IMR-90 (cell line): ENCODE data around the gene ACSM6. TPM values are rescaled to one million over a fixed set of nuclear protein-coding genes. Genes with fewer than 3 reads are reported as not detected.

Experiments used
- ATAC-seq: fragments of 200-7000 bp; cut with Tn5 transposase; 2 replicates; pipeline ENCODE4 v1.9.1; 2020; ENCODE audit warnings: low read depth, mild to moderate bottlenecking, moderate library complexity
- BruUV-seq: library from RNA; stranded (reverse); fragments of 400-500 nt; replicated peaks from 2 replicates; lab custom pipeline; 2021; lab: Mats Ljungman, UMichigan
- CTCF ChIA-PET: fragments of 300-600 bp; formaldehyde crosslinking; extraction: SDS; loops from one replicate; lab custom pipeline; 2021; ENCODE audit warnings: antibody characterized with exemption; lab: Yijun Ruan, JAX
- POLR2A ChIA-PET: fragments of 300-600 bp; sonication (Branson Sonifier 250); formaldehyde crosslinking; loops from one replicate; lab custom pipeline; 2022; ENCODE audit warnings: antibody characterized with exemption; ENCODE audit not compliant: unreplicated experiment; lab: Charles Lee
- DNase-seq: peaks from one replicate; pipeline ENCODE4 v3.0.0; 2013
- H2AFZ ChIP-seq: replicated peaks from 2 replicates; pipeline ENCODE3; 2013; ENCODE audit warnings: low read length, mild to moderate bottlenecking; ENCODE audit not compliant: poor library complexity
- H2AK5ac ChIP-seq: 2 replicates; pipeline ENCODE4 v1.6.1; 2013; ENCODE audit warnings: low read depth, low read length, inconsistent platforms
- H2AK9ac ChIP-seq: replicated peaks from 2 replicates; pipeline ENCODE3; 2013; ENCODE audit warnings: mild to moderate bottlenecking, low read depth, low read length, moderate library complexity; ENCODE audit not compliant: poor library complexity
- H2BK120ac ChIP-seq: 2 replicates; pipeline ENCODE4 v1.6.1; 2013; ENCODE audit warnings: low read depth, low read length, inconsistent platforms
- H2BK15ac ChIP-seq: 3 replicates; pipeline ENCODE4 v1.6.1; 2013; ENCODE audit warnings: low read depth, low read length, inconsistent platforms
- H2BK20ac ChIP-seq: 2 replicates; pipeline ENCODE4 v1.6.1; 2013; ENCODE audit warnings: low read depth, mild to moderate bottlenecking, inconsistent platforms, low read length, moderate library complexity
- H2BK5ac ChIP-seq: 2 replicates; pipeline ENCODE4 v1.6.1; 2013; ENCODE audit warnings: mild to moderate bottlenecking, low read depth, low read length, inconsistent platforms; ENCODE audit not compliant: poor library complexity, severe bottlenecking
- H3K14ac ChIP-seq: replicated peaks from 2 replicates; pipeline ENCODE4 v1.6.1; 2013; ENCODE audit warnings: low read depth, low read length, inconsistent platforms
- H3K18ac ChIP-seq: 2 replicates; pipeline ENCODE4 v1.6.1; 2013; ENCODE audit warnings: low read depth, low read length, control low read depth
- H3K23ac ChIP-seq: 2 replicates; pipeline ENCODE4 v1.6.1; 2013; ENCODE audit warnings: low read depth, low read length, inconsistent platforms
- H3K27ac ChIP-seq: 2 replicates; pipeline ENCODE4 v1.5.1; 2013; ENCODE audit warnings: mild to moderate bottlenecking, control low read depth, low read length; ENCODE audit not compliant: insufficient read depth
- H3K27me3 ChIP-seq: 2 replicates; pipeline ENCODE4 v1.6.1; 2013; ENCODE audit warnings: low read length; ENCODE audit not compliant: control insufficient read depth, insufficient read depth
- H3K36me3 ChIP-seq: 2 replicates; pipeline ENCODE4 v1.6.1; 2013; ENCODE audit warnings: low read length, mixed read lengths; ENCODE audit not compliant: control insufficient read depth, insufficient read depth
- H3K4ac ChIP-seq: 2 replicates; pipeline ENCODE4 v1.6.1; 2013; ENCODE audit warnings: low read depth, low read length, inconsistent platforms
- H3K4me1 ChIP-seq: 2 replicates; pipeline ENCODE4 v1.6.1; 2013; ENCODE audit warnings: low read length, mixed read lengths; ENCODE audit not compliant: control insufficient read depth, insufficient read depth
- H3K4me2 ChIP-seq: 2 replicates; pipeline ENCODE4 v1.6.1; 2013; ENCODE audit warnings: low read depth, mild to moderate bottlenecking, control low read depth, low read length, moderate library complexity
- H3K4me3 ChIP-seq: 2 replicates; pipeline ENCODE4 v1.5.1; 2013; ENCODE audit warnings: low read depth, mild to moderate bottlenecking, control low read depth, low read length, moderate library complexity; ENCODE audit not compliant: insufficient read depth
- H3K56ac ChIP-seq: 2 replicates; pipeline ENCODE4 v1.6.1; 2013; ENCODE audit warnings: low read length, inconsistent platforms; ENCODE audit not compliant: insufficient read depth; ENCODE audit errors: extremely low read depth
- H3K79me1 ChIP-seq, 2 experiments: 2 replicates each; pipeline ENCODE4 v1.6.1; 2013; ENCODE audit warnings: low read length in 2 of 2, inconsistent platforms in 1 of 2, low read depth in 1 of 2
- H3K9ac ChIP-seq: 2 replicates; pipeline ENCODE4 v1.6.1; 2013; ENCODE audit warnings: low read depth, low read length, control low read depth
- H3K9me1 ChIP-seq: 2 replicates; pipeline ENCODE4 v1.6.1; 2013; ENCODE audit warnings: low read length, inconsistent platforms; ENCODE audit not compliant: insufficient read depth
- H3K9me3 ChIP-seq: 2 replicates; pipeline ENCODE4 v1.6.1; 2013; ENCODE audit warnings: low read length; ENCODE audit not compliant: control insufficient read depth, insufficient read depth
- H4K20me1 ChIP-seq: 2 replicates; pipeline ENCODE4 v1.6.1; 2013; ENCODE audit warnings: low read length, inconsistent platforms; ENCODE audit not compliant: insufficient read depth
- H4K5ac ChIP-seq: 2 replicates; pipeline ENCODE4 v1.6.1; 2013; ENCODE audit warnings: mild to moderate bottlenecking, low read depth, low read length, control low read depth
- H4K8ac ChIP-seq, 2 experiments: 2 replicates each; pipeline ENCODE4 v1.6.1; 2013; ENCODE audit warnings: low read depth in 2 of 2, low read length in 2 of 2, control low read depth in 1 of 2, inconsistent platforms in 1 of 2
- H4K91ac ChIP-seq: 2 replicates; pipeline ENCODE4 v1.6.1; 2013; ENCODE audit warnings: low read depth, low read length, inconsistent platforms; ENCODE audit not compliant: insufficient read depth
- BHLHE40 ChIP-seq: fragments of 150-350 bp; IDR thresholded peaks from 2 replicates; pipeline ENCODE4 v1.6.1; 2016; ENCODE audit warnings: mild to moderate bottlenecking, low read depth, low read length
- CEBPB ChIP-seq: IDR thresholded peaks from 2 replicates; pipeline ENCODE4 v1.6.1; 2012; ENCODE audit warnings: low read depth, low read length, improper control_type of control experiment
- CHD1 ChIP-seq: IDR thresholded peaks from 2 replicates; pipeline ENCODE4 v1.6.1; 2012; ENCODE audit warnings: low read depth, low read length, improper control_type of control experiment
- CTCF ChIP-seq: conservative IDR thresholded peaks from 2 replicates; pipeline ENCODE4 v1.5.1; 2012; ENCODE audit warnings: mild to moderate bottlenecking, low read depth, low read length, improper control_type of control experiment
- ELK1 ChIP-seq: fragments of 150-350 bp; IDR thresholded peaks from 2 replicates; pipeline ENCODE4 v1.6.1; 2016; ENCODE audit warnings: low read depth, mild to moderate bottlenecking, low read length, moderate library complexity, borderline replicate concordance
- FOS ChIP-seq: fragments of 150-350 bp; IDR thresholded peaks from 2 replicates; pipeline ENCODE4 v1.6.1; 2016; ENCODE audit warnings: low read depth, low read length
- MAFK ChIP-seq: IDR thresholded peaks from 2 replicates; pipeline ENCODE4 v1.6.1; 2012; ENCODE audit warnings: low read depth, low read length, improper control_type of control experiment
- MAZ ChIP-seq: IDR thresholded peaks from 2 replicates; pipeline ENCODE4 v1.6.1; 2012; ENCODE audit warnings: low read depth, mild to moderate bottlenecking, low read length, improper control_type of control experiment, moderate library complexity, borderline replicate concordance
- MXI1 ChIP-seq: IDR thresholded peaks from 2 replicates; pipeline ENCODE4 v1.6.1; 2012; ENCODE audit warnings: low read depth, mild to moderate bottlenecking, low read length, moderate library complexity, borderline replicate concordance
- NFE2L2 ChIP-seq: fragments of 150-350 bp; IDR thresholded peaks from 2 replicates; pipeline ENCODE4 v1.6.1; 2016; ENCODE audit warnings: low read depth, mild to moderate bottlenecking, low read length
- POLR2A ChIP-seq: IDR thresholded peaks from 2 replicates; pipeline ENCODE4 v1.6.1; 2012; ENCODE audit warnings: mild to moderate bottlenecking, low read depth, low read length
- RAD21 ChIP-seq: IDR thresholded peaks from 2 replicates; pipeline ENCODE4 v1.6.1; 2012; ENCODE audit warnings: low read length, improper control_type of control experiment
- RCOR1 ChIP-seq: IDR thresholded peaks from 2 replicates; pipeline ENCODE4 v1.6.1; 2012; ENCODE audit warnings: mild to moderate bottlenecking, low read length, improper control_type of control experiment; ENCODE audit not compliant: insufficient replicate concordance
- RFX5 ChIP-seq: IDR thresholded peaks from 2 replicates; pipeline ENCODE4 v1.8.0; 2012; ENCODE audit warnings: low read depth, mild to moderate bottlenecking, low read length, moderate library complexity
- SMC3 ChIP-seq: fragments of 150-350 bp; IDR thresholded peaks from 2 replicates; pipeline ENCODE4 v1.6.1; 2016; ENCODE audit warnings: low read depth, mild to moderate bottlenecking, antibody characterized with exemption, low read length, moderate library complexity
- USF2 ChIP-seq: fragments of 150-350 bp; IDR thresholded peaks from 2 replicates; pipeline ENCODE4 v1.6.1; 2017; ENCODE audit warnings: mild to moderate bottlenecking, antibody characterized with exemption, low read length, low read depth
- WGBS, 2 experiments: methylation state at CpG; one replicate each; pipeline versions ENCODE4 v1.1.5 to v1.1.7; 2013; ENCODE audit warnings: missing lambda C conversion rate in 2 of 2; ENCODE audit not compliant: insufficient read length in 1 of 2; ENCODE audit errors: extremely low coverage in 2 of 2; 5-methylcytosine and 5-hydroxymethylcytosine counted together
- dilution Hi-C: fragments of 300-500 bp; cut with HindIII; formaldehyde crosslinking; loops from one replicate; pipeline ENCODE4 v1.14.3; 2018; ENCODE audit warnings: low sequenced_read_pairs; ENCODE audit not compliant: unreplicated experiment
- in situ Hi-C: fragments of 300-500 bp; cut with MboI; formaldehyde crosslinking; loops from 3 replicates; pipeline ENCODE4 v1.14.3; 2019; ENCODE audit warnings: low sequenced_read_pairs, inconsistent platforms, mixed read lengths
- intact Hi-C: fragments of 100-400 bp; cut with micrococcal nuclease; formaldehyde crosslinking; loops from 2 replicates; pipeline ENCODE4 v1.10.0; 2022
- polyA plus RNA-seq, 3 experiments: library from polyadenylated mRNA; depleted of rRNA; stranded (reverse); fragments of >200 nt; gene quantifications; 2 replicates each; pipeline ENCODE4 v1.2.3, GENCODE V29; 2012; ENCODE audit warnings: low replicate concordance in 1 of 3
- total RNA-seq: library from RNA; depleted of rRNA; stranded (reverse); fragments of >200 nt; gene quantifications from 2 replicates; pipeline ENCODE4 v1.2.3, GENCODE V29; 2012

The ACSM6 gene
- total and polyA plus RNA-seq, 2 of the 4 experiments (the other 2 are of a cell fraction) = not detected

- BruUV-seq = no TSS peak
- TF ChIP-seq CTCF (no peak), USF2 (no peak), CHD1 (no peak), SMC3 (no peak), RFX5 (no peak), MXI1 (no peak), BHLHE40 (no peak), NFE2L2 (no peak), ELK1 (no peak), FOS (no peak), MAFK (no peak), MAZ (no peak), RAD21 (no peak), RCOR1 (no peak), POLR2A (no peak), CEBPB (no peak)
- Histone ChIP-seq H2AK5ac (no peak overlapping the region), H3K14ac (no peak overlapping the region), H4K20me1 (peaks cover 22% of the 10 kb centered on the region), H2BK20ac (no peak overlapping the region), H3K23ac (no peak overlapping the region), H3K56ac (no peak overlapping the region), H2BK120ac (no peak overlapping the region), H2AK9ac (no peak overlapping the region), H3K4me3 (no peak overlapping the region), H4K91ac (no peak overlapping the region), H3K36me3 (peaks cover 58% of the 10 kb centered on the region), H2BK5ac (no peak overlapping the region), H3K4ac (no peak overlapping the region), H3K4me1 (peaks cover 19% of the 10 kb centered on the region), H3K27ac (no peak overlapping the region), H3K9me1 (peaks cover 26% of the 10 kb centered on the region), H3K4me2 (no peak overlapping the region), H4K8ac (no peak overlapping the region), H4K5ac (no peak overlapping the region), H3K18ac (no peak overlapping the region), H3K79me1 (peaks cover 26 to 68% of the 10 kb centered on the region in 2 experiments; a peak in 3 of 4 replicates), H3K9ac (no peak overlapping the region), H3K27me3 (no peaks in the 10 kb centered on the region), H2BK15ac (no peak overlapping the region), H2AFZ (peak overlapping the region; percentile 40), H3K9me3 (no peaks in the 10 kb centered on the region)
- no CpG with 5 or more reads among the region's 6 CpGs for WGBS, 2 experiments
- POLR2A ChIA-PET = no interaction called here
- dilution Hi-C loops = no loop called here
- in situ Hi-C loops = loop anchor here (5.0 kb wide), 1 partner anchor 121 kb away; no protein-coding TSS in a partner anchor
- DNase-seq = no peak
- intact Hi-C loops = no loop called here
- no peak for ATAC-seq
- CTCF ChIA-PET = no interaction called here
These were observed 46.8 kb downstream of the ACSM6 start for GRCh38 chr10:95240811-95241210.
